ENCODE measurements around the gene LTBP3. TPM values are rescaled to one million over a fixed set of nuclear protein-coding genes. Genes with fewer than 3 reads are reported as not detected.

The LTBP3 gene
- total and polyA plus RNA-seq, 2 of the 13 experiments (the other 11 are each of a cell fraction or from before 2014, with no cell fraction given), result 12.2 to 68.1 TPM

- Histone ChIP-seq H3K79me2 (ENCODE audit: insufficient read depth, low read length) (no peaks in the 10 kb centered on the region), H3K4me1 (ENCODE audit: insufficient read depth, low read length) (peaks cover 26% of the 10 kb centered on the region), H2AFZ (ENCODE audit: low read length) (no peak overlapping the region), H3K4me3 (replicated peaks in 1 of 3; ENCODE audit: insufficient read depth in 1 of 3, low read depth in 2 of 3, low read length in 3 of 3) (peak overlapping the region; percentile 44 to 68 (median 58); a peak in 5 of 6 replicates), H3K27me3 (ENCODE audit: control insufficient read depth in 1 of 2, insufficient read depth in 2 of 2, low read length in 2 of 2) (no peaks in the 10 kb centered on the region), H4K20me1 (ENCODE audit: insufficient read depth, low read length) (no peaks in the 10 kb centered on the region), H3K27ac (ENCODE audit: extremely low read length, insufficient read depth, low read length) (peak overlapping the region; percentile 66), H3K9me3 (ENCODE audit: low read length) (no peaks in the 10 kb centered on the region), H3K9ac (ENCODE audit: insufficient read depth, low read depth, low read length) (peak overlapping the region; percentile 61), H3K36me3 (replicated peaks in 1 of 2; ENCODE audit: control insufficient read depth in 1 of 2, insufficient read depth in 2 of 2, low read length in 2 of 2) (peaks cover 4 to 11% of the 10 kb centered on the region in 2 experiments; a peak in 2 of 5 replicates), H3K4me2 (ENCODE audit: low read depth, low read length) (peak overlapping the region; percentile 73)
- FAIRE-seq (no peak), ATAC-seq (peak; percentile 64), DNase-seq (ENCODE audit: low spot score) (peak; percentile 75)
- POLR2A ChIA-PET, result interaction anchor here (0.7 to 2.0 kb wide), 5 partner anchors 14 to 68 kb away, joined by 3 to 7 read pairs (median 3); partner anchors contain the start of gene ZNRD2
- WGBS (ENCODE audit: low lambda C conversion rate), result 73% methylated on average over 29 of the region's 64 CpGs
- BruUV-seq (replicated peaks), result no TSS peak
- intact Hi-C loops (cut with micrococcal nuclease; ENCODE audit: unreplicated experiment), result no loop called here
- in situ Hi-C loops (cut with HindIII; ENCODE audit: extremely low pct_ligation_motif_present, low pct_unique_long_range_greater_than_20kb), result no loop called here
- CTCF ChIA-PET (ENCODE audit: low intra/inter-chr PET ratio, low total read pairs), result no interaction called here
- TF ChIP-seq MAZ (IDR thresholded peaks at IDR 0.05; ENCODE audit: borderline replicate concordance, low read depth, low read length), result no peak
- peak; percentile 53; the same call in 1 of the 2 replicates for TF ChIP-seq MAZ (CRISPR knock-in tag; IDR thresholded peaks at IDR 0.05; ENCODE audit: low read depth)
- TF ChIP-seq SKI (IDR thresholded peaks at IDR 0.05; ENCODE audit: partially characterized antibody), result peak; percentile 29
- peak; percentile 32; the same call in 1 of the 2 replicates for TF ChIP-seq REPIN1 (CRISPR knock-in tag; IDR thresholded peaks at IDR 0.05; ENCODE audit: borderline replicate concordance, low read depth)
- no peak for TF ChIP-seq MAFF (IDR thresholded peaks at IDR 0.05; ENCODE audit: low read depth, low read length)
- no peak for TF ChIP-seq FIP1L1 (IDR thresholded peaks at IDR 0.05; ENCODE audit: borderline replicate concordance, insufficient read depth, low read depth, low read length)
- TF ChIP-seq ZNF512B (CRISPR knock-in tag; IDR thresholded peaks at IDR 0.05; ENCODE audit: borderline replicate concordance), result no peak
- TF ChIP-seq YEATS4 (CRISPR knock-in tag; IDR thresholded peaks at IDR 0.05; ENCODE audit: borderline replicate concordance), result peak; percentile 56
- no peak for TF ChIP-seq MTA3 (CRISPR knock-in tag; IDR thresholded peaks at IDR 0.05)
- TF ChIP-seq ZNF251 (CRISPR knock-in tag; IDR thresholded peaks at IDR 0.05), result no peak
- peak; percentile 85 for TF ChIP-seq HNF4A (CRISPR knock-in tag; IDR thresholded peaks at IDR 0.05)
- no peak for TF ChIP-seq MLXIP (CRISPR knock-in tag; IDR thresholded peaks at IDR 0.05; ENCODE audit: borderline replicate concordance)
- TF ChIP-seq ZNF746 (CRISPR knock-in tag; IDR thresholded peaks at IDR 0.05), result no peak
- no peak for TF ChIP-seq AGO1 (IDR thresholded peaks at IDR 0.05; ENCODE audit: low read depth, low read length, poor library complexity, severe bottlenecking)
- no peak for TF ChIP-seq ZNF850 (CRISPR knock-in tag; conservative IDR thresholded peaks at IDR 0.05)
- TF ChIP-seq ZNF431 (CRISPR knock-in tag; IDR thresholded peaks at IDR 0.05; ENCODE audit: borderline replicate concordance, low read depth), result no peak
- TF ChIP-seq NFYB (CRISPR knock-in tag; IDR thresholded peaks at IDR 0.05), result no peak
- no peak for TF ChIP-seq ZNF17 (CRISPR knock-in tag; IDR thresholded peaks at IDR 0.05)
- TF ChIP-seq TGIF2 (CRISPR knock-in tag; IDR thresholded peaks at IDR 0.05), result no peak
Observed at GRCh38 chr11:65546217-65546958, 11.8 kb downstream of the LTBP3 start.
